NCI-H2081 treated with DMSO at 0.1 percent for 48 hours (cell line): ENCODE data around the gene MORN1.
A peak's percentile ranks its signal among the peaks of the same experiment; 100 is the strongest.

Source experiments
- DNase-seq: peaks from one replicate; lab custom pipeline; 2025; lab: John Stamatoyannopoulos, UW

Gene MORN1

GRCh38 chr1:2419416-2419815 is 28.1 kb upstream of the MORN1 start:
- no peak for DNase-seq

- no peak for DNase-seq
These were observed 27.5 kb upstream of the MORN1 start for GRCh38 chr1:2418791-2419320.

- no peak for DNase-seq
These were observed 26.5 kb upstream of the MORN1 start for GRCh38 chr1:2417833-2418225.

GRCh38 chr1:2417083-2417832 is 25.9 kb upstream of the MORN1 start:
- no peak for DNase-seq

GRCh38 chr1:2416403-2416802 is 25.0 kb upstream of the MORN1 start:
- no peak for DNase-seq

- no peak for DNase-seq
These were observed 24.5 kb upstream of the MORN1 start for GRCh38 chr1:2415801-2416208.

- DNase-seq = no peak
These were observed 24.0 kb upstream of the MORN1 start for GRCh38 chr1:2415337-2415736.

- DNase-seq = no peak
These were observed 23.1 kb upstream of the MORN1 start for GRCh38 chr1:2414297-2414958.

GRCh38 chr1:2413495-2414296 is 22.3 kb upstream of the MORN1 start:
- DNase-seq = no peak

GRCh38 chr1:2412773-2413494 is 21.6 kb upstream of the MORN1 start:
- DNase-seq = no peak

GRCh38 chr1:2412395-2412772 is 21.0 kb upstream of the MORN1 start, which contains the start of gene PEX10:
Gene PEX10 (minus strand): TSS chr1:2412564. CDS start chr1:2412502, 62 bp downstream.
- peak; percentile 45 for DNase-seq

- DNase-seq = no peak
These were observed 20.5 kb upstream of the MORN1 start for GRCh38 chr1:2411801-2412394.

- no peak for DNase-seq
These were observed 18.4 kb upstream of the MORN1 start for GRCh38 chr1:2409745-2410144.

GRCh38 chr1:2408859-2409276 is 17.5 kb upstream of the MORN1 start:
- no peak for DNase-seq

GRCh38 chr1:2408456-2408855 is 17.1 kb upstream of the MORN1 start:
- no peak for DNase-seq

- no peak for DNase-seq
These were observed 16.6 kb upstream of the MORN1 start for GRCh38 chr1:2407991-2408275.

- DNase-seq = no peak
These were observed 16.0 kb upstream of the MORN1 start for GRCh38 chr1:2407166-2407990.

GRCh38 chr1:2406451-2407041 is 15.2 kb upstream of the MORN1 start:
- DNase-seq = no peak

- DNase-seq = no peak
These were observed 14.4 kb upstream of the MORN1 start for GRCh38 chr1:2405588-2406295.
